Activated naive CD4-positive, alpha-beta T cell treated with anti-CD3 and anti-CD28 coated beads, Interleukin-2, amount 50 U/mL, for 24 hours (primary cell): Measurements from ENCODE around the gene APOBEC3B.

ENCODE experiments used
- H3K27ac Mint-ChIP-seq: one replicate; pipeline ENCODE4 v1.8.0; 2021; ENCODE audit warnings: mild to moderate bottlenecking, mixed read lengths
- H3K27me3 Mint-ChIP-seq: one replicate; pipeline ENCODE4 v1.8.0; 2021; ENCODE audit warnings: mixed read lengths
- H3K36me3 Mint-ChIP-seq: one replicate; pipeline ENCODE4 v1.8.0; 2021; ENCODE audit warnings: mixed read lengths
- H3K4me1 Mint-ChIP-seq: one replicate; pipeline ENCODE4 v1.8.0; 2021; ENCODE audit warnings: mixed read lengths
- H3K4me3 Mint-ChIP-seq: one replicate; pipeline ENCODE4 v1.8.0; 2021; ENCODE audit warnings: mild to moderate bottlenecking, mixed read lengths
- H3K9me3 Mint-ChIP-seq: one replicate; pipeline ENCODE4 v1.8.0; 2021; ENCODE audit warnings: mixed read lengths

APOBEC3B gene

GRCh38 chr22:38946771-38947170 lies 35.4 kb upstream of the APOBEC3B start:
- Mint-ChIP-seq H3K4me1 (peaks cover 30% of the 10 kb centered on the region), H3K36me3 (no peaks in the 10 kb centered on the region), H3K27ac (no peak overlapping the region), H3K4me3 (no peak overlapping the region), H3K9me3 (no peaks in the 10 kb centered on the region), H3K27me3 (peaks cover 3% of the 10 kb centered on the region)

DNA sequence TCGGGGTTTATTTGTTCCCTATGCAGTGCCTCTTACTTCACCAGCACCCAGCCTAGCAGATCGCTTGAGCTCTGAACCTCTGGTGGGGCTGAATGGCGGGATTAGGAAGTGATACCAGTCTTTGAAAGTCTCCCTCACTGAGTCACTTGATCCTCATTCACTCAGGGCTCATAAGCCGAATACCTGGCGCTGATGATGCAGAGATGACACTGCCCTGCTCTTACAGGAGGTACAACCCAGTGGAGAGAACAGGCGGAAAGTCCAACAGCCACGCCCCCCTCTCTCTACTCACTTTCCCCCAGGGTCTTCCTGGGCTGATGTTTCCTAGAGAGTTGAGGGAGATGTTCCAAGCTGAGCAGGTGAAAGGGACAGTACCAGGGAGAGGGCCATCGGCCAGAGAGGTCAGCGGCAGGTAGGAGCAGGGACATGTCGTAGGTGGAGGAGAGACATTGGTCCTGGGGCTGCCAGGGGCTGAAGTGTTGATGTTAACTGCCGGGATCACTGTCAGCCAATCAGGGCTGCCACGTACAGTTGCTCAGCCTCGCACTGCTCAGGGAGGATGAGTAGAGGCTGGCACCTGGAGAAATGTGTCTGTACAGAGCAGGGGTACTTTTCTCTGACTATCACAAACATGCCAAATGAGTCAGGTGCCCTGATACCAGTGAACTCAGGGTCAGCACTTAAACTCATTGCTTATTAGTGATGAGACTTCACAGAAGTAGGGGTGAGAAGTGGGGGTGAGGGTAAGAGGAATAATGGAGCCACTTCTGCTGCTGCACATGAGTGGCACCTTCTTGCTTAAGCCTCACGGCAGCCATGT lies 34.6 kb upstream of the APOBEC3B start:
- Mint-ChIP-seq H3K9me3 (no peaks in the 10 kb centered on the region), H3K27ac (peak overlapping the region; percentile 27), H3K4me3 (no peak overlapping the region), H3K4me1 (peaks cover 26% of the 10 kb centered on the region), H3K27me3 (peaks cover 3% of the 10 kb centered on the region), H3K36me3 (no peaks in the 10 kb centered on the region)

DNA sequence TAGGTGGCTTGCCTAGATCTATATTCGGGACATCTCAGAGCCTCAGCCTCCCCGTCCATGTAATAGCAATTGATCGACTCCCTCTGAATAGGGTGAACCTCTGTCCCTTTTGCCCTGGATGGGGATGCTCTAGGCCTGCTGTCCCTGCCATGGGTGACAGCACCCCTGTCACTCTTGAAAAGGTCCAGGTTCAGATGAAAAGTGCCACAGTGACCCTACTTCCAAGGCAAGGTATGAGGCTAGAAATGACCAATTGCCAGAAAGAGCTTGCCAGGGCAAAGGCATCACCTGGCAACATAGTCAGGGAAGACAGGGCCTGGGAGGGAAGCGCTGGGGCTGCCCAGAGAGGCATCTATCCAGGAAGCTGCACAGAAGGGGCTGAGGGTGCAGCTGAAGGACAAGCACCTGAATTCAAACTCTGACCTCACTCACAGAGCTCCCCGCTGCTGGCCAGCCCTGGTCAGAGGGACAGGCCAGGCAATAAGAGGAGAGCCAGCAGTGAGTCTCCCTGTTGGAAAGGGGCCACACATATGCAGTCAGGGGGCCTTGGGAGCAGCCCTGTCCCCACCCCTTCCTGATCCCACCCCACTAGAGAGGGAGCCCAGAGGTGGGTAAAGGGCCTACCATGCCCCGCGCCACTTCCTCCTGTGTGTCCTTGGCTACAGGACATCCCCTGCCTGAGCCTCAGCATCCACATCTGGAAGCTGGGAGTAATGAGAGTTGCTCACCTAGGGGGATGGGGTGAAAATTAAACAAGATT lies 33.8 kb upstream of the APOBEC3B start:
- peaks cover 3% of the 10 kb centered on the region for H3K27me3 Mint-ChIP-seq
- H3K4me3 Mint-ChIP-seq = no peak overlapping the region
- no peaks in the 10 kb centered on the region for H3K36me3 Mint-ChIP-seq
- H3K4me1 Mint-ChIP-seq = peaks cover 21% of the 10 kb centered on the region
- no peak overlapping the region for H3K27ac Mint-ChIP-seq
- no peaks in the 10 kb centered on the region for H3K9me3 Mint-ChIP-seq

DNA sequence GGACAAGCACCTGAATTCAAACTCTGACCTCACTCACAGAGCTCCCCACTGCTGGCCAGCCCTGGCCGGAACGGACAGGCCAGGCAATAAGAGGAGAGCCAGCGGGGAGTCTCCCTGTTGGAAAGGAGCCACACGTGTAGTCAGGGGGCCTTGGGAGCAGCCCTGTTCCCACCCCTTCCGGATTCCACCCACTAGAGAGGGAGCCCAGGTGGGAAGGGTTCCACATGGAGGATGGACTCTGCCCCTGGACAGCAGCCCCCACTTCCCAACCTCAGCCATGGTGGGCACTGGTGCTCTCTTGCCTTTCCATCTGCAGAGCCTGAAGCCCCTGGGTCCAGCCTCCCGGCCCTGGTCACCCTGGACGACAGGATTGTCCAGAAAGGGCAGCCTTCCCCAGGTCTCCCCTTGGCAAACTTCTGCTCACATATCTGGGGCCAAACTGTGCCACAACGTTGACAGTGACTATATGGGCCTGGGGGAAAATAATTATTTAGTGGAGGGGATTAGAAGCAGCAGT lies 32.2 kb upstream of the APOBEC3B start:
- Mint-ChIP-seq H3K27ac (no peak overlapping the region), H3K4me1 (peaks cover 23% of the 10 kb centered on the region), H3K9me3 (no peaks in the 10 kb centered on the region), H3K27me3 (peaks cover 3% of the 10 kb centered on the region), H3K36me3 (no peaks in the 10 kb centered on the region), H3K4me3 (no peak overlapping the region)

- Mint-ChIP-seq H3K4me3 (no peak overlapping the region), H3K9me3 (no peaks in the 10 kb centered on the region), H3K27ac (no peak overlapping the region), H3K27me3 (peaks cover 3% of the 10 kb centered on the region), H3K36me3 (no peaks in the 10 kb centered on the region), H3K4me1 (peaks cover 23% of the 10 kb centered on the region)
Measured at GRCh38 chr22:38950527-38951295, 31.4 kb upstream of the APOBEC3B start.

DNA sequence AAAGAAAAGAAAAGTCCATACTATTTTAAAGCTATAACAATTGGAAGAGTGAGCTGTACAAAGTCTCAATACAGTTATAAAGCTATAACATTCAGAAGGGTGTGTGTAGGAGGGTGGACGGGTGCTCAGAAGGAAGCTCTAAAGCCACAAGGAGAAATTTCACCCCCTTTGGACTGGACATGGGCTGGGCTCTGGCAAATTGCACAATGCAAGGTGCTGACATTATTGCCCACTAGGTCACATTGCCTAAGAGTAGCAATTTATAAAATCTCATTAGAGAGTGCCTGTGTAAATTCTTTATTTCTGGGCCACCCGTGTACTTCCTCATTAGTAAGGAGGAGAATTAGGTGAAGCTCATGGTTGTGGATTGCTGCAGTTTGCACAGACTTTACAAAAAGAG lies 30.4 kb upstream of the APOBEC3B start:
- Mint-ChIP-seq H3K36me3 (no peaks in the 10 kb centered on the region), H3K4me3 (no peak overlapping the region), H3K27me3 (peaks cover 3% of the 10 kb centered on the region), H3K4me1 (peaks cover 23% of the 10 kb centered on the region), H3K27ac (no peak overlapping the region), H3K9me3 (no peaks in the 10 kb centered on the region)

DNA sequence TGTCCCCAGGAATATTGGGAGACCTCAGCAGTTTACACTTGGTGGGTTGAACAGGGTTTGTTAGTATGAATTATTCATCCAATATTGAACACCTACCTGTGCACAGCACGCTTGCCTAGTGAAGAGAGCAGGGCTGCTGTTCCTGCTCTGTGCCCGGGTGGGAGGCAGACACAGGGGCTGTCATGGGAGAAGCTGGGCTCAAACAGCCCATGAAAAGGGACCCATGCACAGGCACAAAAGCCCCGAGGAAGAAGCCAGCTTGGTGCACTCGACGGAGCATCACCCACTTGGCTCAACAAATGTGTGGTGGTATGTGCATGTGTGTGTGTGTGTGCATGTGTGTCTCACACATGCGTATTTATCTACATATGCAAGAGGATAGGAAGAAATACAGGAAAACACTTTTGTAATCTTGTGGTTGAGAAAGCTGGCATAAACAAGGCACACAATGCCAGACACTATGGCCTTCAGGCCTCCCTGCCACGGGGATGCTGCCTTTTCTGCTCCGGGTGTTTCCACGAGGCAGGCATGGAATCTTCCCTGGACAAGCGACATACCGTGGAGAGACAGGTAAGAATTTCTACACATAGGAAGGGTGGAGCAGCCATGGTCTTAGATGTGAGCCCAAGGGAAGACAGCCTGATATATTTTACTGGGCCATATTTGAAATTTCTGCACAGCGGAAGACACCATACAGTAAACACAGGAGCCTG lies 29.7 kb upstream of the APOBEC3B start:
- no peaks in the 10 kb centered on the region for H3K36me3 Mint-ChIP-seq
- H3K27ac Mint-ChIP-seq = no peak overlapping the region
- no peaks in the 10 kb centered on the region for H3K27me3 Mint-ChIP-seq
- H3K9me3 Mint-ChIP-seq = no peaks in the 10 kb centered on the region
- peaks cover 17% of the 10 kb centered on the region for H3K4me1 Mint-ChIP-seq
- no peak overlapping the region for H3K4me3 Mint-ChIP-seq

GRCh38 chr22:38953091-38953490 lies 29.1 kb upstream of the APOBEC3B start:
- H3K4me3 Mint-ChIP-seq = no peak overlapping the region
- H3K36me3 Mint-ChIP-seq = no peaks in the 10 kb centered on the region
- H3K27me3 Mint-ChIP-seq = no peaks in the 10 kb centered on the region
- peaks cover 12% of the 10 kb centered on the region for H3K4me1 Mint-ChIP-seq
- no peak overlapping the region for H3K27ac Mint-ChIP-seq
- no peaks in the 10 kb centered on the region for H3K9me3 Mint-ChIP-seq

DNA sequence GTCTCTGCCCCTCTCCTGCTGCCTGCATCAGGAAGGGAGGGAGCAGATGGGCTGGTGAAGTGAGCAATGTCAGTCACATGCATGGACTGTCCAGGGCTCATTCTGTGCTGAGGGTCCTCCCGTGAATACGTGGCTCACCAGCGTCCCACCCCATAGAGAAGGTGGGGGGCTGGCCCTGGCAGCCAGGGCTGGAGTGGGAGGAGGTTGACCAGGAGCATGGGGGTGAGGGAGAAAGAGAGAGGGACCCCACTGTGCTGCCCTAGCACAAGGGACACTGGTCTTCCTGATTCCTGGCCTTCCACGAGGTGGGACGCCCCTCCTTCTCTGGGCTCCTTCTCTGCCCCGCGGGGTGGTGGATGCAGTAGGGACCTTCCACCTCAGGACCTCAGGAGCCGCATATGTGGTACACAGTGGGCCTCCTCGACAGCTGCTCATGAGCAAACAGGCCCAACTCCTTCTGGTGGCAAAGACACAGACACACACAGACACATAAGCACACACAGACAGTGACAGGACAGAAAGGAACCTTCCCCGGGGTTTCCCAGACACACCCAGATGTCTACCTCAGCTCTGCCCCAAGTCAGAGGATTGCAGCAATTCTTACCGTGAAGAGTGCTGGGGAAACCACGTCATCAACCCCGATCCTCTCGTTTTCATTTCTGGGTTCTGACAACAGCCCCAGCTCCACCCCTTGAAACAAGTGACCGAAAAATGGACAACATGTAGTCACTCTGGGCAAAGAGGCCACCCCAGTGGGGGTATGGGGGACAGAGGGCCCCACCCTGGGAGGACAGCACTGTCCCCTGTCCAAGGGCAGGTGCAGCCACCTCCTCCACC lies 28.4 kb upstream of the APOBEC3B start:
- Mint-ChIP-seq H3K4me1 (peaks cover 12% of the 10 kb centered on the region), H3K27ac (peak overlapping the region; percentile 78), H3K9me3 (no peaks in the 10 kb centered on the region), H3K36me3 (no peaks in the 10 kb centered on the region), H3K4me3 (peak overlapping the region; percentile 40), H3K27me3 (no peaks in the 10 kb centered on the region)

DNA sequence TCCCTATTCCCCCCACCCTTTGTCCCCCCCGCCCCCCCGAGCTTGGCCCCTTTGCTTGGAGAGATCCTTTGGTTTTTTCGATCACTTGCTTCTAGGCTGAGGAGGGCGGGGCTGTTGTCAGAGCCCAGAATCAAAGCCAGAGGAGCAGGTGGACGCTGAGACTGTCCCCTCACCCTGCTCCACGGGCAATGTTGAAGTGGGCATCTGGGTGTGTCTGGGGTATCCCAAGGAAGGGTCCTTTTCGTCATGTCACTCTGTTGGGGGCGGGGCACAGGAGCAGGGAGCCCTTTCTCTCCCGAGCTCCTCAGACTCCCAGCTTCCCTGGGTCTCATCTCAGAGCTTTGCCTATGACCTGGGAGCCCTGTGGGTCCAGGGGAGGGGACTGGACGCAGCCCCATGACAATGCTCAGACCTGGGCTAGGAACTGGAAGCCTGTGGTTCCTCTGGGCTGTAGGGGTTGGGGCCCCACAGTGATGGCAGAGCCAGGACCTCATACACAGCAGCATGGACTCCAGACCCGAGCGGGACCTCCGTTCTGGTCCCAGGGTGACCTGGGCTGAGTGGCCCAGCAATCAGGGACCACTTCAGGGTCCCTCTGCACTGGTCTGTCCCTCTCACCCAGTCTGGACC lies 27.6 kb upstream of the APOBEC3B start:
- Mint-ChIP-seq H3K36me3 (no peaks in the 10 kb centered on the region), H3K4me1 (peaks cover 12% of the 10 kb centered on the region), H3K4me3 (no peak overlapping the region), H3K27me3 (no peaks in the 10 kb centered on the region), H3K9me3 (no peaks in the 10 kb centered on the region), H3K27ac (peak overlapping the region; percentile 4)

- Mint-ChIP-seq H3K27me3 (no peaks in the 10 kb centered on the region), H3K4me1 (peaks cover 12% of the 10 kb centered on the region), H3K27ac (peak overlapping the region; percentile 41), H3K4me3 (no peak overlapping the region), H3K36me3 (no peaks in the 10 kb centered on the region), H3K9me3 (no peaks in the 10 kb centered on the region)
Measured at GRCh38 chr22:38955250-38955905, 26.8 kb upstream of the APOBEC3B start.

- peaks cover 12% of the 10 kb centered on the region for H3K4me1 Mint-ChIP-seq
- no peaks in the 10 kb centered on the region for H3K36me3 Mint-ChIP-seq
- no peak overlapping the region for H3K27ac Mint-ChIP-seq
- no peaks in the 10 kb centered on the region for H3K27me3 Mint-ChIP-seq
- peak overlapping the region; percentile 19 for H3K4me3 Mint-ChIP-seq
- no peaks in the 10 kb centered on the region for H3K9me3 Mint-ChIP-seq
Measured at GRCh38 chr22:38955926-38956325, 26.2 kb upstream of the APOBEC3B start.

DNA sequence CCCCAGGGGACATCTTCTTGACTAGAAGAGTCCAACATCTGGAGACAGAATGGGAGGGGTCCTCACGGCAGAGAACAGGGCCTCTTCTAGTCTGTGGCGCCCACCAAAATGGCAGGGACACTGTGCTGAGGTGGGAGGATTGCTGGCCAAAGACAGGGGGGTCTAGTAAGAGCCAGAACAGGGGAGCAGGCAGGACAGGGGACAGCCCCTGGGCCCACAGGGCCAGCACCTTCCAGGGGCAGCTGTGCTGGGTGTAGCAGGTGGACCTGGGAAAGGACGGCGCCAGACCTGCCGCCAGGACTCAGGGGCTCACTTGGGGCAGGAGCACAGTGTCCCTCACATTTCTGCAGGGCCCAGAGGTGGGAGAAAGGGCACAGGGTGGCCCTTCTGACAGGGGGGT lies 25.6 kb upstream of the APOBEC3B start:
- H3K4me3 Mint-ChIP-seq = no peak overlapping the region
- H3K4me1 Mint-ChIP-seq = peaks cover 12% of the 10 kb centered on the region
- H3K27ac Mint-ChIP-seq = no peak overlapping the region
- no peaks in the 10 kb centered on the region for H3K9me3 Mint-ChIP-seq
- no peaks in the 10 kb centered on the region for H3K27me3 Mint-ChIP-seq
- H3K36me3 Mint-ChIP-seq = no peaks in the 10 kb centered on the region
